DOHH2 (cell line): Measurements from ENCODE around the gene ZNF532.

Experiments used
- CTCF ChIP-seq: fragments of 200-600 bp; sonication (generic); IDR thresholded peaks from one replicate; pipeline ENCODE4 v1.5.1; 2014; ENCODE audit warnings: antibody characterized with exemption, mild to moderate bottlenecking, low read depth, low read length; ENCODE audit not compliant: poor library complexity, severe bottlenecking
- EZH2phosphoT487 ChIP-seq: fragments of 200-600 bp; sonication (generic); IDR thresholded peaks from 2 replicates; pipeline ENCODE4 v1.6.1; 2017; ENCODE audit warnings: borderline replicate concordance, mild to moderate bottlenecking, antibody characterized with exemption, low read length, moderate library complexity, mixed read lengths

DNA sequence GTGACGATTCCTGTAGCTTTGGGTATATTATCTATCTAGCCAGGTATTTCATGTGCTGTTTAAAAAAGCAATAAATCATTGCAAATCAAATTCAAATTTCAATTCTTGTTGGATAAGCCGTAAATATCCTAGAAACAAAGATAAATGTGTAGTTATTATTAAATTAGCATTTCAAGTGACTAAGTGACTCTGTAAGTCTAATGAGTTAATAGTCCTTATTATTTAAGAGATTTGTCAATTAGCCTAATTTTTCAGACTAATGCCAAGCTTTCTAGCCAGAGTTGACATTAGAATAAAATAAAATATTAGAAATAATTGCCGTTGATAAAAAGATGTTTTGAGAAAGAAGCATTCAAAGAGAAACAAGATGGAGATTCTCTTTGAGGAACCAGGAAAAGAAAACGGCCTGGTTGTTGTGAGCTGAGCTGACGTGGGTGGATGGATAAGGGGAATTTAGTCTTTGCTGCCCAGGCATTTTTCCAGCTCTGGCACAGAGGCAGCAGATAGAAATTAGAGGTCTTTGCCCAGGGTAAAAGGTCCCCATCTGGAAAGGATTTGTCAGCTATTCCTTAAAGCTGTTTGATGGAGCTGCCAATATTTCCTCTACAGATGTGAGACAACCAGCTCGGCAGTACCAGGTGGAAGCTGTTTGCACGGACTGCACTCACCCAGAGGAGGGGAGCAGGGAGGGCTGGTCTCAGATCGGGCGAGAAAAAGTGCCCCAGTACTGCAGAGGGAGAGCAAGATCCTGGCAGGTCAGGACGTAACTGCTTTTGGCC lies 157.7 kb downstream of the ZNF532 start:
- TF ChIP-seq CTCF (no peak), EZH2phosphoT487 (no peak)
